DMS79 treated with DMSO at 0.1 percent for 48 hours (cell line): Measurements from ENCODE around the gene NOS1AP.

Experiments used
- DNase-seq: peaks from one replicate; lab custom pipeline; 2025; lab: John Stamatoyannopoulos, UW

The NOS1AP gene

GRCh38 chr1:162089748-162090147 is 20.3 kb downstream of the NOS1AP start:
- no peak for DNase-seq

DNA sequence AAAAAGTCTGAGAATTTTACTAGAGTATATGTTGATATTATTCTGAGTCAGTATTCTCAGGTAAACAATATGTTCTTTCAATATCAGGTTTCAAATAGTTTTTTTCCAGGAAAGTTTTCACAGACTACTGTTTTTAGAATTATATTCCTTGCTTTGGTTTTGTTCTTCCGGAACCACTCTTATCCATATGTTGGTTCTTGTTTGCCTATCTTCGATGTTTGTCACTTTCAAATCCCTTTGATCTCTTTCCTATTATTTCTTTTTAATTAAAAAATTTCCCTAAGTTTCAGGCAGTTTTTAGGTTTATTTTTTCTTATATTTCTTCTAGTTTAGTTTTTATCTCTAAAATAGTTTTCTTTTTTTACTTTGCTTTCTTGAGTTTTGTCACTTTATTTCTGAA is 20.9 kb downstream of the NOS1AP start:
- no peak for DNase-seq

DNA sequence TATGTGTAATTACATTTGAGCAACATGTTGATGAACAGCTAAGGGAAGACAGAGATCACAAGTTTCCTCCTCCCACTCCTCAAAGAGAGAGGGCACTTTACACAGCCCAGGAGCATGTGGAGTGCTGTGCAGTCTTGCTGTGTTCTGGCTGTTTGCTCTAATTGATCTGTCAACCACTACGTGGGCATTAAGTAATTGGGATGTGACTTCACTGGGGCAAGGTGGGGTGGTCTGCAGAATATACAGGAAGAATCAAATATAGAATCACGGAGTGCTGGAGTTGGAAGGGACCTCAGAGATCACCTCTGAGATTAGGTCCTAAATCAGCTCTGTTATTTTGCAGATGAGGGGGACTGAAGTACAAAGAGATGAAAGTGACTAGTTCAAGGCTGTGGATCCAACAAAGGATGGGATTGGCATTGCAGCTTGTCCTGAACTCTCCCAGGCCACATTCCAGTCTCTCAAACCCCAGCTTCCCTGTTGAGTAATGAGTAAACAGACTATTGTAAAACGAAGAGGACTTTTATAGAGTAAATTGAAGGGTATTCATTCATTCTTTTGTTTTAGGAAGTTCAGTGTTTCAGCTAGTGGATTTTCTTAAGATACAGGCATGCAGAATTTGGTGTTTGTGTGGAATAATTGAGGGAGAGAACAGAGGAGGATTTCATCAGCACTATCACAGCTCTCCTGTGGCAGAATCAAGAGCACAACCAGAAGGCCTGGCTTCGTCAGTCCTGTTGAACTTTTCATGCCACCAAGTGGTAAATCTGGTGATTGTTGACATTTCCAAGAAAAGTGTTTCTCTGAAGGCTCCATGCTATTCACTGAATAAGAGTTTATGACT is 22.4 kb downstream of the NOS1AP start:
- no peak for DNase-seq

DNA sequence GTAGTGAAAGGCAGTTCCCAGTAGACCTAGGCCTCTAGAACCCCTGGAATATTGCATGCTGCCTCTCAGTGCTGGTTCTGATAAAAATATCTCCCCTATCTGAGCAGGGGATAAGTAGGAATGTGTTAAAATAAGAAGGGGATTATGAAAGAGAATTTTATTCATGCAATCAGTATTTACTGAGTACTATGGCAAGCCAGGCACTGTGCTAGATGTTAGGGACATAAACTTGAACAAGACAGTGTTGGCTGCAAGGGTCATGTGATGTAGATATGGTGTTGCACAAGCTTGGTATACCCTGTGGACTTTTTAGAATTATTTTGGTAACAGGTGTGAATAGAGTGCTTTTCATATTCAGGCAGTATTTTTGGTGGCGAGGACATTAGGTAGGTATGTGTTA is 23.6 kb downstream of the NOS1AP start:
- DNase-seq: no peak

DNA sequence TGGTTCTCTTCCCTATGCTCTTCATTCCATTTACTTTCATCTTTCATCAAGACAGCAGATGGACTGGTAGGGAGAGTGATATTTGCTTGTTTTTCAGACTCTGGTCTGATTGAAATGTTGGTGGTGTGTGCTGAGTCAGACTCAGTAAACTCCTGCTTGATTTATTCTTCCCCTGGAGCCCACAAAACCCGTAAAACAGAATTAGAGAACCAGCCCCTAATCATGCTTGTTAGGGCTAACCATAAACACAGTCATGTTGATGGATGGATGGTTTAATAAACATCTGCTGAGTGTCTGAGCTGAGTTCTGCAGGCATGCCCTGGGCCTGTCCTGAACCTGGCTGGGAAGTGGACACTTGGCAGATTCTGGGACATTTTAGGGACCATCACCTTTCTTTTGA is 24.8 kb downstream of the NOS1AP start:
- no peak for DNase-seq

DNA sequence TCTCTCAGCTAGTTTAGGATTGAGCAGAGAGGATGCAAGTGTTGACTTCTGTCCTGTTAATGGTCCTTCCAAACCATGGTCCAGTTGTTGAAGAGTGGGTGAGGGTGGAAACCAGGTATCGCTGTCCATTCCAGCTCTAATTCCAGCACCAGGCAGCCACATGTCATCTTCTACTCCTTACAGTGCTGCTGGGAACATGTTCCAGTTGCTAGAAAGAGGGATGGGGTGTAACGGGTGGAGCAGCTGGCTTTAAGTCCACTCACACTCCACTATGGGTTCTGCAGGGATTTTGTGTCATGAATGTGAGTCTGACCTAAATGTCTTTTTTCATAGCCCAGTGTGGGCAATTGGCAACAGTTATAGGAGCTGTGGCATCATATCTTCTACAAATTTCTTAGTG is 25.2 kb downstream of the NOS1AP start:
- DNase-seq: no peak

DNA sequence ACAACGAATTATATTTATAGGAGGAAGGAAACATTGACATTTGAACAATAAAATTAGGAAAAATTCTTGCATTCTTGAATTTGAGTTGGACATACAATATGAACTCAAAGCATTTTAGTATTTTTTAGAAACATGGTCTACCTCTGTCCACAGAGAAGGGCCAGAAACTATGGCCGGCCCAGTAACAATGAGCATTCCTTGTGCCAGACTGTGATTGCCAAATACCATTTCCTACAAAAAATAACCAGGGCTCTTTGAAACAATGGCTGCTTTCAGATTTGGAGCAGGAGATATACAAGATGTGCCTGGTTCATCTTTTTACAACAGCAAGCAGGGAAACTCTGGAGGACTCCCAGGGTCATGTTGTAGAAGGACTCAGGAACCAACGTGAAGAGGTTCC is 38.4 kb downstream of the NOS1AP start:
- no peak for DNase-seq

DNA sequence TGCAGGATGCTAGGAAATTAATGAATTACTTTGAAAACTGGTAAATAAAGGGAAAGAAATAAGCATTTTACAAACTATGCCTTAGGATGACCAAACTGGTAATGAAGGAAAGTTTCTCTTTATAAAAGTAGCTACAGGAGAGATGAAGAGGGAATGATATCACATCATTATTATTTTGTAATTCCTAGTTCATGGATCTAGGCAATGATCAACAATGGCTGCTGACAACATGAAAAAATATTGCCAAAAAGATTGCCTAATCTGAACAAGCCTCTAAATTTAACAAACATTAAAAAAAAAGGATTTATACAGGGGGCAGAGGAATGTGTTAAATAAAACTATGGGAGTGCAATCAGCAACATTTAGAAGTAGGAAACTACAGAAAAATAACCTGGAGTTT is 38.9 kb downstream of the NOS1AP start:
- DNase-seq: no peak

- no peak for DNase-seq
Observed at GRCh38 chr1:162110910-162111309, 41.4 kb downstream of the NOS1AP start.

GRCh38 chr1:162111572-162111971 is 42.1 kb downstream of the NOS1AP start:
- no peak for DNase-seq

- DNase-seq: no peak
Observed at GRCh38 chr1:162113419-162113818, 43.9 kb downstream of the NOS1AP start.

GRCh38 chr1:162117039-162117774 is 47.7 kb downstream of the NOS1AP start:
- DNase-seq: no peak

DNA sequence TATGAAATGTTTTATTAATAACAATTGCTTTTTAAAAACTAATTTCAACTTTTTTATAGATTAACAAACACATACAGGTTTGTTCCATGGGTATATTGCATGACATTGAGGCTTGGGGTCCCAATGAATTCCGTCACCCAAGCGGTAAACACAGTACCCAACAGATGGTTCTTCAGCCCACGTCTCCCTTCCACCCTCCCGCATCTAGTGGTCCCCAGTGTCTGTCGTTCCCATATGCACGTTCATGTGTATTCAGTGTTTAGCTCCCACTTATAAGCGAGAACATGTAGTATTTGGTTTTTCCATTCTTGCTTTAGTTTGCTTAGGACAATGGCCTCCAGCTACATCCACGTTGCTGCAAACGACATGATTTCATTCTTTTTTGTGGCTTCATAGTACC is 48.6 kb downstream of the NOS1AP start:
- DNase-seq: no peak

GRCh38 chr1:162128693-162129356 is 59.3 kb downstream of the NOS1AP start:
- no peak for DNase-seq

DNA sequence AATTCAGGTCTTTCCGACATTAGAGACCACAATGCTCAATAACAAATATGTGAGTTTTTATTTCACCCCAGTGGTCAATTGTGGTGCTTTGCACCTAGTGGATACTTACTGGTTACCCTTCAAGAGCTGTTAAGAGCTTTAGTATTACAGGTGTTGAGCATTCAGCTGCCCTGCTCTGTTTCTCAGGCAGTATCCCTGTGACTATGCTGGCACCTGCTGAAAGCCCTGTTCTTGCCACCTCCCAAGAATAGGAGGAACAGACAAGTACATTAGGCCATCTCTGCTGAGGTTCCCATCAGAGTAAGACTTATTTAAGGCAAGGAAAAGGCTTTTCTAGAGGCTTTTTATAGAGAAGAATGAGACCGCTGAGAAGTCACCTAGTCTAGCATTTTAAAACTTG is 60.8 kb downstream of the NOS1AP start:
- no peak for DNase-seq

DNA sequence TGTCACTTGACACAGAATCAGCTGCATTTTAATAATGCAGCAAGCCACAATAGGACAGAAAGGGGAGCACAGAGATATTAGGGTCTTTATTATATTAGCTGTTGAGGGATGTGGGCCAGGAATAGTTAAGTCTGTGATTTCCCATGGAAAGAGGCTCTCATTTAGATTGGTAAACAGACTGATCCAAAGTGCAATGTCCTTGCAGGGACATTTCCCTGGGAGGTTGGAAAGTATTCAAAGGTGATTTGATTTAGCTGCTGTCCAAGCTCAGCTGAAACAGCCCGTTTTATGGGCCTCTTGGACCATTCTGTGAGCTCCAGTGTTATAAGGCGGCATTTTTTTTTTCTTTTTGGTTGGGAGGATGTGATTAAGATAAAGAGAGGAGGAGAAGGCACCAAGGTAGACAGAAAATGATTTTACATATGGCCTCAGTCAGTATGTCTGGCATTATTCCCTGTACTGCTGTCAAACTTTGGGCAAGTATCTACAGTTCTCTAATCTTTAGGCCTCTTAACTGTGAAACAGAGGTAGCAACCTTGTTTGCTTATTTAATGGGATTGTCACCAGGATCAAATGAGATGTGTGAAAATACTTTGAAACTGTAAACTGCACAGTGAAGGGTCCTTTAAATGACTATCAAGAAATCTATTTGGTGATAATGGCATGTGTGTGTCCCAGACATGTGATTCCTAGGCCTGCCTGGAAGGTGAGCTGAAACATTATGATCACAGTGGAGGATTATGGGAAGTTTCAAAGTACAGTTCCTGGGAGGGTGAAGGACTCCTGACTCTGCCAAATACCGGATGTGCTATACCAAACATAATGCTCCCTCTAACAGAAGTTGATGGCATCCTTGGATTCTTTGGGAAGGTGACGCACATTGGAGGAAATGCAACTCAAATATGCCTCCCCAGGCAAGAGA is 62.2 kb downstream of the NOS1AP start:
- no peak for DNase-seq

DNA sequence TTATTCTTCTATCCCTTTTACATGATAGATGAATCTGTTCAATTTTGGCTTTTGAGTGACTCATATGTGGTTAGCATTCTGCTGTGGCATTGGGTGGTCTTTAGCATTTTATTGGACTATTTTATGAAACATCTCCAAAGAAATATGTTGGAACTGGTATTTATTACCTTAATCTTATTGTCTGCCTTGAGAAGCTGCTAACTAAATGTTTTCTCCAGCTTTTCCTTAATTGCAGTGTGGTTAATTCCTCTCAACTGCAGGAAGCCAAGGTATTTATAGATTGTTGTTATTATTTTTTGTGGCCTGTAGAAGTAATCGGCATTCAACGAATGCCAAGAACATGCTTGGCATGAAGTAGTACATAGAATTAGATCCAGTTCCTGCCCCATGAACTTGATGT is 64.1 kb downstream of the NOS1AP start:
- DNase-seq: no peak

- DNase-seq: no peak
Observed at GRCh38 chr1:162134646-162135045, 65.2 kb downstream of the NOS1AP start.

- no peak for DNase-seq
Observed at GRCh38 chr1:162135271-162135775, 65.8 kb downstream of the NOS1AP start.

- no peak for DNase-seq
Observed at GRCh38 chr1:162136760-162137159, 67.3 kb downstream of the NOS1AP start.

DNA sequence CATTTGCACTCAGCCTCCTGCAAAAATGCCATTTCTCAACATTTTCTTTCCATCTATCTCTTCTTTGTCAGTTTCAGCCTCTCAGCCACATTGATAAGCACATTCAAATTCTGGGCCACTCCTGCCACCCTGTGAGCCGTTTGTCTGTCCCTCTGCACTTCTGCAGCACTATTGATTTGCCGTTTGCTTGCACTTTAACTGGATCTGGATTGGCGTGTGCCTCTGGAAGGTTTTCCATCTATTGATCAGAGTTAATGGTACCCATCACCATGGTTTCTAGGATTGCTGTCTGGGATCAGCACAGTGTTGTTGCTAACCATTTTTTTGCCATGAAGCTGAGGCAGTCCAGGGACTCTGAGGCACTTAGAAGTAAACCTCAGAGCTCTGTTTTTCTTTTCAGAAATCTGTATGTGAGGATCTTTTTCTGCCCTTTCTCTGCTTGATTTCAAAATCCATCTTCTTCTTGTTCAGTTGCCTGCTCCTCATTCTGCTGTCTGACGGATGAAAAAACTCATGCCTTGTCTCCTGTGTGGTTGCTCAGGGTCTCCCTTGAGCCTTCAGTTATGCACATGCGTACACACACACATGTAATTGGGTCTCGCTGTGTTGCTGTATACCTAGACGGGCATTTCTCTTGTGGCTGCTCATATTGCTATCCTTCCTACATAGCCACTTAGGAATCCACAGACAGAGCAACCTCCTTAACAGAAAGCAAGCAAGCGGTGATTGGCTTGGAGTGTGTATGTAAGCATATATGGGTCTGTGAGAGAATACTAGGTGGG is 67.9 kb downstream of the NOS1AP start:
- no peak for DNase-seq
